ENCODE data around the gene IKZF5.

DNA sequence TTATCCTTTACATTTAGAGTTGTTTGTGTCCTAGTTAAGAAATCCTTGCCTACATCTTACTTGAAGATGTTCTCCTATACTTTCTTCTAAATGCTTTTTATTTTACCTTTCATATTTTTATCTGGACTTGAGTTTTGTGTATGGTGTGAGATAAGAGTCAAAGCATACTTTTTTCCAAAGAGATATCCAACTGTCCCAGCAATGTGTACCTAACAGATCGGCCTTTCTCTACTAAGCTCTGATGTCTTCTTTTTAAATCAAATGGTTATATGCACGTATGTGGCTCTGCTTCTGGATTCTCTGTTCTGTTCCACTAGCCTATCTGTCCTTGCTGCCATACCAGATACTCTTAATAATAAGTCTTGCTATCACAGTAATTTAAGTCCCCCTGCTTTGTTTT is 7.2 kb downstream of the IKZF5 start:
- TF ChIP-seq, protein P1, sequence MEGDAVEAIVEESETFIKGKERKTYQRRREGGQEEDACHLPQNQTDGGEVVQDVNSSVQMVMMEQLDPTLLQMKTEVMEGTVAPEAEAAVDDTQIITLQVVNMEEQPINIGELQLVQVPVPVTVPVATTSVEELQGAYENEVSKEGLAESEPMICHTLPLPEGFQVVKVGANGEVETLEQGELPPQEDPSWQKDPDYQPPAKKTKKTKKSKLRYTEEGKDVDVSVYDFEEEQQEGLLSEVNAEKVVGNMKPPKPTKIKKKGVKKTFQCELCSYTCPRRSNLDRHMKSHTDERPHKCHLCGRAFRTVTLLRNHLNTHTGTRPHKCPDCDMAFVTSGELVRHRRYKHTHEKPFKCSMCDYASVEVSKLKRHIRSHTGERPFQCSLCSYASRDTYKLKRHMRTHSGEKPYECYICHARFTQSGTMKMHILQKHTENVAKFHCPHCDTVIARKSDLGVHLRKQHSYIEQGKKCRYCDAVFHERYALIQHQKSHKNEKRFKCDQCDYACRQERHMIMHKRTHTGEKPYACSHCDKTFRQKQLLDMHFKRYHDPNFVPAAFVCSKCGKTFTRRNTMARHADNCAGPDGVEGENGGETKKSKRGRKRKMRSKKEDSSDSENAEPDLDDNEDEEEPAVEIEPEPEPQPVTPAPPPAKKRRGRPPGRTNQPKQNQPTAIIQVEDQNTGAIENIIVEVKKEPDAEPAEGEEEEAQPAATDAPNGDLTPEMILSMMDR (IDR thresholded peaks at IDR 0.05): no peak
- TF ChIP-seq POLR2A (IDR thresholded peaks at IDR 0.05): no peak

All from lower leg skin (tissue), 3 donors.